Panc1 (cell line): Measurements from ENCODE around the gene GAL3ST3. TPM values are rescaled to one million over a fixed set of nuclear protein-coding genes. Genes with fewer than 3 reads are reported as not detected.

Experiments used
- ATAC-seq: fragments of 200-7000 bp; cut with Tn5 transposase; 2 replicates; pipeline ENCODE4 v1.9.1; 2020; ENCODE audit warnings: mild to moderate bottlenecking, moderate library complexity
- BruUV-seq: library from RNA; stranded (reverse); fragments of 400-500 nt; replicated peaks from 2 replicates; lab custom pipeline; 2021; lab: Mats Ljungman, UMichigan
- CTCF ChIA-PET: fragments of 300-600 bp; sonication (Branson Sonifier 250); formaldehyde crosslinking; loops from one replicate; lab custom pipeline; 2022; ENCODE audit warnings: antibody characterized with exemption; lab: Charles Lee
- POLR2A ChIA-PET: fragments of 300-600 bp; sonication (Branson Sonifier 250); formaldehyde crosslinking; loops from one replicate; lab custom pipeline; 2022; ENCODE audit warnings: antibody characterized with exemption; lab: Charles Lee
- DNase-seq: peaks from one replicate; pipeline ENCODE4 v3.0.0-alpha.2; 2010; ENCODE audit warnings: low read depth, low spot score
- H3K27ac ChIP-seq: 2 replicates; pipeline ENCODE4 v1.5.1; 2011; ENCODE audit warnings: mild to moderate bottlenecking, low read length, inconsistent platforms
- H3K27me3 ChIP-seq: fragments of 200-500 bp; sonication (Bioruptor generic); 2 replicates; pipeline ENCODE4 v1.6.0; 2014; ENCODE audit warnings: low read length, inconsistent platforms; ENCODE audit not compliant: control insufficient read depth, insufficient read depth
- H3K36me3 ChIP-seq: fragments of 200-500 bp; sonication (Bioruptor generic); 2 replicates; pipeline ENCODE4 v1.5.1; 2014; ENCODE audit warnings: inconsistent platforms, mild to moderate bottlenecking, low read length, moderate library complexity; ENCODE audit not compliant: control insufficient read depth, insufficient read depth
- H3K4me1 ChIP-seq: 2 replicates; pipeline ENCODE4 v1.5.1; 2011; ENCODE audit warnings: inconsistent platforms, mild to moderate bottlenecking, low read length, moderate library complexity; ENCODE audit not compliant: control insufficient read depth, insufficient read depth
- H3K4me3 ChIP-seq, 2 experiments: 2 replicates each; pipeline ENCODE4 v1.5.1; 2011 to 2012; ENCODE audit warnings: low read depth in 2 of 2, low read length in 2 of 2, mild to moderate bottlenecking in 2 of 2, inconsistent platforms in 1 of 2, moderate library complexity in 1 of 2
- H3K9me3 ChIP-seq: fragments of 200-500 bp; sonication (Bioruptor generic); 2 replicates; pipeline ENCODE4 v1.5.1; 2014; ENCODE audit warnings: low read depth, mild to moderate bottlenecking, inconsistent platforms, low read length, moderate library complexity; ENCODE audit not compliant: control insufficient read depth, insufficient read depth
- CTCF ChIP-seq: fragments of 450-650 bp; IDR thresholded peaks from 2 replicates; pipeline ENCODE4 v1.5.1; 2017; ENCODE audit warnings: mild to moderate bottlenecking
- POLR2AphosphoS5 ChIP-seq: IDR thresholded peaks from 2 replicates; pipeline ENCODE4 v1.6.1; 2012; ENCODE audit warnings: mild to moderate bottlenecking, low read depth, low read length, moderate library complexity
- SIN3A ChIP-seq: IDR thresholded peaks from 2 replicates; pipeline ENCODE4 v1.6.1; 2012; ENCODE audit warnings: low read depth, mild to moderate bottlenecking, low read length, moderate library complexity, borderline replicate concordance; ENCODE audit not compliant: insufficient read depth
- TCF7L2 ChIP-seq: IDR thresholded peaks from 2 replicates; pipeline ENCODE4 v1.6.1; 2011; ENCODE audit warnings: mild to moderate bottlenecking, low read depth, low read length, inconsistent platforms
- in situ Hi-C: cut with HindIII; loops from 2 replicates; pipeline ENCODE4 v1.10.0; 2016; ENCODE audit warnings: low sequenced_read_pairs, low pct_unique_long_range_greater_than_20kb
- intact Hi-C: fragments of 100-400 bp; cut with micrococcal nuclease; formaldehyde crosslinking; loops from one replicate; pipeline ENCODE4 v1.10.0; 2022; ENCODE audit not compliant: unreplicated experiment
- total RNA-seq: library from RNA; stranded (reverse); gene quantifications from one replicate; pipeline ENCODE4 v1.2.1, GENCODE V29; 2021; ENCODE audit not compliant: unreplicated experiment
- TF ChIP-seq, protein P1 (sequence below), 2 experiments: IDR thresholded peaks; 2 replicates each; pipeline ENCODE4 v1.6.1; 2011 to 2012; ENCODE audit warnings: low read depth in 2 of 2, control low read depth in 1 of 2, low read length in 1 of 2, mild to moderate bottlenecking in 1 of 2, moderate library complexity in 1 of 2; ENCODE audit not compliant: insufficient read depth in 1 of 2

Gene GAL3ST3
- total RNA-seq, 1 experiment from 2014 or later = not detected

GRCh38 chr11:66069715-66070603 is 21.0 kb upstream of the GAL3ST3 start, which contains the start of gene PACS1:
TSS of gene PACS1 (plus strand) at chr11:66070272. CDS start at chr11:66070487, 215 bp downstream.
- ChIA-PET POLR2A (no interaction called here), CTCF (interaction anchor here (0.6 kb wide), 2 partner anchors 18 to 218 kb away, joined by 3 to 4 read pairs; no protein-coding TSS in a partner anchor)
- TF ChIP-seq POLR2AphosphoS5 = peak; percentile 86
- TF ChIP-seq TCF7L2 = peak; percentile 49; the same call in 1 of the 2 replicates
- no peak for TF ChIP-seq CTCF
- peak; percentile 58; the same call in 1 of the 2 replicates for TF ChIP-seq SIN3A
- TF ChIP-seq, protein P1, sequence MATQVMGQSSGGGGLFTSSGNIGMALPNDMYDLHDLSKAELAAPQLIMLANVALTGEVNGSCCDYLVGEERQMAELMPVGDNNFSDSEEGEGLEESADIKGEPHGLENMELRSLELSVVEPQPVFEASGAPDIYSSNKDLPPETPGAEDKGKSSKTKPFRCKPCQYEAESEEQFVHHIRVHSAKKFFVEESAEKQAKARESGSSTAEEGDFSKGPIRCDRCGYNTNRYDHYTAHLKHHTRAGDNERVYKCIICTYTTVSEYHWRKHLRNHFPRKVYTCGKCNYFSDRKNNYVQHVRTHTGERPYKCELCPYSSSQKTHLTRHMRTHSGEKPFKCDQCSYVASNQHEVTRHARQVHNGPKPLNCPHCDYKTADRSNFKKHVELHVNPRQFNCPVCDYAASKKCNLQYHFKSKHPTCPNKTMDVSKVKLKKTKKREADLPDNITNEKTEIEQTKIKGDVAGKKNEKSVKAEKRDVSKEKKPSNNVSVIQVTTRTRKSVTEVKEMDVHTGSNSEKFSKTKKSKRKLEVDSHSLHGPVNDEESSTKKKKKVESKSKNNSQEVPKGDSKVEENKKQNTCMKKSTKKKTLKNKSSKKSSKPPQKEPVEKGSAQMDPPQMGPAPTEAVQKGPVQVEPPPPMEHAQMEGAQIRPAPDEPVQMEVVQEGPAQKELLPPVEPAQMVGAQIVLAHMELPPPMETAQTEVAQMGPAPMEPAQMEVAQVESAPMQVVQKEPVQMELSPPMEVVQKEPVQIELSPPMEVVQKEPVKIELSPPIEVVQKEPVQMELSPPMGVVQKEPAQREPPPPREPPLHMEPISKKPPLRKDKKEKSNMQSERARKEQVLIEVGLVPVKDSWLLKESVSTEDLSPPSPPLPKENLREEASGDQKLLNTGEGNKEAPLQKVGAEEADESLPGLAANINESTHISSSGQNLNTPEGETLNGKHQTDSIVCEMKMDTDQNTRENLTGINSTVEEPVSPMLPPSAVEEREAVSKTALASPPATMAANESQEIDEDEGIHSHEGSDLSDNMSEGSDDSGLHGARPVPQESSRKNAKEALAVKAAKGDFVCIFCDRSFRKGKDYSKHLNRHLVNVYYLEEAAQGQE (IDR thresholded peaks at IDR 0.05; ENCODE audit: insufficient read depth in 1 of 2, low read depth in 2 of 2, low read length in 1 of 2) = no peak
- H3K27me3 ChIP-seq = no peaks in the 10 kb centered on the region
- no TSS peak for BruUV-seq
- peak within 1 kb of the TSS; percentile 73 to 79 for H3K4me3 ChIP-seq
- DNase-seq (no peak), ATAC-seq (peak; percentile 84)
- intact Hi-C loops (no loop called here), in situ Hi-C loops (no loop called here)
- H3K4me1 ChIP-seq = peaks cover 27% of the 10 kb centered on the region
- H3K27ac ChIP-seq = peak within 1 kb of the TSS; percentile 92
- no peaks in the 10 kb centered on the region for H3K9me3 ChIP-seq
- peaks cover 18% of the 10 kb centered on the region for H3K36me3 ChIP-seq

- no TSS peak for BruUV-seq
Observed at GRCh38 chr11:66068923-66069714, 20.2 kb upstream of the GAL3ST3 start.

More at GRCh38 chr11:66068923-66069714, 20.2 kb upstream of the GAL3ST3 start:
- intact Hi-C loops = no loop called here
- peak overlapping the region; percentile 92 for H3K27ac ChIP-seq
- no peaks in the 10 kb centered on the region for H3K27me3 ChIP-seq
- ATAC-seq (peak; percentile 44), DNase-seq (no peak)
- peaks cover 24% of the 10 kb centered on the region for H3K36me3 ChIP-seq
- in situ Hi-C loops = no loop called here
- H3K4me1 ChIP-seq = peaks cover 27% of the 10 kb centered on the region
- POLR2A ChIA-PET = no interaction called here
- no peaks in the 10 kb centered on the region for H3K9me3 ChIP-seq
- H3K4me3 ChIP-seq = peak overlapping the region; percentile 51 to 73
- CTCF ChIA-PET = interaction anchor here (0.6 to 1.3 kb wide), 4 partner anchors 14 to 217 kb away, joined by 3 to 6 read pairs (median 4); no protein-coding TSS in a partner anchor
- TF ChIP-seq CTCF = peak; percentile 26; the same call in 1 of the 2 replicates
- no peak for TF ChIP-seq SIN3A
